Mesendoderm (in vitro differentiated cells): ENCODE data around the gene CYP4Z1.
"Not testable (repeated sequence)": the region's sequence is repeated elsewhere in the genome, so short reads cannot be mapped to it uniquely, and the experiment has no call there.

ENCODE experiments used
- DNase-seq: peaks from one replicate; pipeline ENCODE4 v3.0.0; 2013
- H2AK5ac ChIP-seq: 2 replicates; pipeline ENCODE4 v1.6.1; 2013; ENCODE audit warnings: low read length, inconsistent platforms
- H2BK120ac ChIP-seq: 2 replicates; pipeline ENCODE4 v1.6.1; 2013; ENCODE audit warnings: low read depth, mild to moderate bottlenecking, low read length, moderate library complexity, mixed read lengths
- H2BK15ac ChIP-seq: replicated peaks from 2 replicates; pipeline ENCODE4 v1.6.1; 2013; ENCODE audit warnings: low read depth, mild to moderate bottlenecking, moderate library complexity
- H2BK5ac ChIP-seq: 2 replicates; pipeline ENCODE4 v1.6.1; 2013; ENCODE audit warnings: low read length, inconsistent platforms
- H3K18ac ChIP-seq: 2 replicates; pipeline ENCODE4 v1.6.1; 2013; ENCODE audit warnings: mild to moderate bottlenecking, low read length, mixed read lengths
- H3K23ac ChIP-seq: one replicate; pipeline ENCODE4 v1.6.1; 2013; ENCODE audit warnings: low read length
- H3K27ac ChIP-seq: 2 replicates; pipeline ENCODE4 v1.5.1; 2013; ENCODE audit warnings: low read depth, mild to moderate bottlenecking, inconsistent platforms, low read length, moderate library complexity
- H3K27me3 ChIP-seq: 2 replicates; pipeline ENCODE4 v1.6.1; 2013; ENCODE audit warnings: low read length, control low read depth, mild to moderate bottlenecking, inconsistent platforms; ENCODE audit not compliant: insufficient read depth, poor library complexity
- H3K36me3 ChIP-seq: 2 replicates; pipeline ENCODE4 v1.6.1; 2013; ENCODE audit warnings: low read length, inconsistent platforms; ENCODE audit not compliant: control insufficient read depth, insufficient read depth
- H3K4ac ChIP-seq: one replicate; pipeline ENCODE4 v1.6.1; 2013; ENCODE audit warnings: low read depth, mild to moderate bottlenecking, low read length, moderate library complexity
- H3K4me1 ChIP-seq: 2 replicates; pipeline ENCODE4 v1.6.1; 2013; ENCODE audit warnings: low read depth, low read length, inconsistent platforms; ENCODE audit not compliant: control insufficient read depth
- H3K4me2 ChIP-seq: 2 replicates; pipeline ENCODE4 v1.6.1; 2013; ENCODE audit warnings: low read length
- H3K4me3 ChIP-seq: 2 replicates; pipeline ENCODE4 v1.5.1; 2013; ENCODE audit warnings: mild to moderate bottlenecking, low read length
- H3K56ac ChIP-seq: one replicate; pipeline ENCODE4 v1.6.1; 2013; ENCODE audit warnings: low read length
- H3K79me1 ChIP-seq: 2 replicates; pipeline ENCODE4 v1.6.1; 2013; ENCODE audit warnings: low read length, inconsistent platforms
- H3K79me2 ChIP-seq: 2 replicates; pipeline ENCODE4 v1.6.1; 2013; ENCODE audit warnings: mild to moderate bottlenecking, low read length; ENCODE audit not compliant: control insufficient read depth, insufficient read depth
- H3K9ac ChIP-seq: 2 replicates; pipeline ENCODE4 v1.6.1; 2013; ENCODE audit warnings: low read length, inconsistent platforms
- H4K5ac ChIP-seq: one replicate; pipeline ENCODE4 v1.6.1; 2013; ENCODE audit warnings: low read length
- H4K8ac ChIP-seq: one replicate; pipeline ENCODE4 v1.6.1; 2013; ENCODE audit warnings: low read depth, mild to moderate bottlenecking, control low read depth, low read length, moderate library complexity
- WGBS: extraction: QIAGEN DNeasy Blood & Tissue Kit; methylation state at CpG from one replicate; pipeline ENCODE4 v1.1.7; 2013; ENCODE audit warnings: low lambda C conversion rate, missing lambda C conversion rate; ENCODE audit not compliant: insufficient coverage; ENCODE audit errors: extremely low coverage; 5-methylcytosine and 5-hydroxymethylcytosine counted together

The CYP4Z1 gene

GRCh38 chr1:47143654-47144053, 76.6 kb downstream of the CYP4Z1 start:
- not testable (repeated sequence) for H3K27me3 ChIP-seq, H2BK15ac ChIP-seq, H2BK5ac ChIP-seq, H3K56ac ChIP-seq, H3K27ac ChIP-seq, H3K4ac ChIP-seq, H4K5ac ChIP-seq, H3K4me3 ChIP-seq, H3K9ac ChIP-seq, H3K18ac ChIP-seq, H4K8ac ChIP-seq, H3K79me1 ChIP-seq, H2AK5ac ChIP-seq, H3K23ac ChIP-seq, H3K4me2 ChIP-seq, H3K36me3 ChIP-seq, H3K79me2 ChIP-seq, H2BK120ac ChIP-seq, H3K4me1 ChIP-seq
- DNase-seq, result peak; percentile 49
- WGBS, result no CpG with 5 or more reads among the region's 6 CpGs

GRCh38 chr1:47146495-47146894, 79.5 kb downstream of the CYP4Z1 start:
- not testable (repeated sequence) for H3K4me3 ChIP-seq, H4K5ac ChIP-seq, H3K79me2 ChIP-seq, H2BK15ac ChIP-seq, H3K23ac ChIP-seq, H3K4me1 ChIP-seq, H3K56ac ChIP-seq, H3K4ac ChIP-seq, H3K9ac ChIP-seq, H2BK120ac ChIP-seq, H2AK5ac ChIP-seq, H4K8ac ChIP-seq, DNase-seq, H2BK5ac ChIP-seq, H3K27me3 ChIP-seq, H3K27ac ChIP-seq, H3K4me2 ChIP-seq, H3K79me1 ChIP-seq, H3K18ac ChIP-seq, H3K36me3 ChIP-seq
- WGBS, result no CpG with 5 or more reads among the region's 1 CpG

GRCh38 chr1:47147047-47147785, 80.2 kb downstream of the CYP4Z1 start:
- Histone ChIP-seq H2AK5ac (no peak overlapping the region), H2BK15ac (no peak overlapping the region), H3K4me1 (no peaks in the 10 kb centered on the region), H3K56ac (no peak overlapping the region), H3K27ac (no peak overlapping the region), H3K4me2 (no peak overlapping the region), H3K23ac (no peak overlapping the region), H4K5ac (no peak overlapping the region), H3K79me1 (no peaks in the 10 kb centered on the region), H3K9ac (no peak overlapping the region), H3K36me3 (no peaks in the 10 kb centered on the region), H2BK5ac (no peak overlapping the region), H3K4me3 (no peak overlapping the region), H3K4ac (no peak overlapping the region), H3K18ac (no peak overlapping the region), H3K27me3 (no peaks in the 10 kb centered on the region), H2BK120ac (no peak overlapping the region), H4K8ac (no peak overlapping the region), H3K79me2 (no peaks in the 10 kb centered on the region)
- whole genome bisulfite sequencing, result no CpG with 5 or more reads among the region's 6 CpGs
- no peak for DNase-seq

DNA sequence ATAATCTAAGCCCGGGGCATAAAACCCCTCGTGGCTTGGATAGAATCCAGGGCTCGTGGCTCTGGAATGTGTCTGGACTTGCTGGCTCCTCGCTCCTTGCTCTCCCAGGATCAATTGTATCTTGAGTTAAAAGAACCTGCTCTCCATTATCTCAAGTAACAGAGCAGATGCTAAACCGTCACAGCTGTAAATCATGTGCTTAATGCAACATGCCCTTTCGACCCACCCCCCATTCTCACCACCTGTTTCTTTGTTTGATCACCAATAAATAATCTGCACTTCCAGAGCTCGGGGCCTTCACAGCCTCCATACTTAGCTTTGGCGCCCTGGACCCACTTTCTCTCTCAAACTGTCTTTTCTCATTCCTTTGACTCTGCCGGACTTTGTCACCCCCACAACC, 82.1 kb downstream of the CYP4Z1 start:
- H3K79me1 ChIP-seq, H3K23ac ChIP-seq, H3K27me3 ChIP-seq, H3K4me1 ChIP-seq, H3K36me3 ChIP-seq, H3K4me2 ChIP-seq, H2BK120ac ChIP-seq, H3K4me3 ChIP-seq, H4K8ac ChIP-seq, H3K18ac ChIP-seq, H3K27ac ChIP-seq, H2AK5ac ChIP-seq, H3K4ac ChIP-seq, H2BK15ac ChIP-seq, H3K79me2 ChIP-seq, H4K5ac ChIP-seq, DNase-seq, H3K56ac ChIP-seq, H2BK5ac ChIP-seq, H3K9ac ChIP-seq: not testable (repeated sequence)
- WGBS, result no CpG with 5 or more reads among the region's 9 CpGs

- H2BK5ac ChIP-seq, H4K5ac ChIP-seq, H3K4ac ChIP-seq, H3K56ac ChIP-seq, H3K27ac ChIP-seq, H4K8ac ChIP-seq, H2AK5ac ChIP-seq, H2BK15ac ChIP-seq, H3K79me1 ChIP-seq, H3K23ac ChIP-seq, DNase-seq, H3K9ac ChIP-seq, H3K18ac ChIP-seq, H2BK120ac ChIP-seq, H3K36me3 ChIP-seq, H3K4me3 ChIP-seq, H3K27me3 ChIP-seq, H3K79me2 ChIP-seq, H3K4me2 ChIP-seq, H3K4me1 ChIP-seq: not testable (repeated sequence)
These were observed 89.4 kb downstream of the CYP4Z1 start for GRCh38 chr1:47156457-47156856.

GRCh38 chr1:47157957-47158356, 90.9 kb downstream of the CYP4Z1 start:
- H3K18ac ChIP-seq, H3K27ac ChIP-seq, H3K4me1 ChIP-seq, H3K9ac ChIP-seq, H3K36me3 ChIP-seq, H3K23ac ChIP-seq, H2BK15ac ChIP-seq, H3K56ac ChIP-seq, H3K79me1 ChIP-seq, H3K27me3 ChIP-seq, H3K4me3 ChIP-seq, H4K8ac ChIP-seq, H3K4ac ChIP-seq, H4K5ac ChIP-seq, H2BK5ac ChIP-seq, DNase-seq, H3K79me2 ChIP-seq, H2AK5ac ChIP-seq, H2BK120ac ChIP-seq, H3K4me2 ChIP-seq: not testable (repeated sequence)
- no CpG with 5 or more reads among the region's 3 CpGs for WGBS
